Lower leg skin (tissue), 4 donors: Measurements from ENCODE around the gene CUEDC2. TPM values are rescaled to one million over a fixed set of nuclear protein-coding genes. Genes with fewer than 3 reads are reported as not detected.

ENCODE experiments used
- DNase-seq, 2 donors: peaks; one replicate each; pipeline ENCODE4 v3.0.0-alpha.2; 2019; ENCODE audit warnings: low spot score in 2 of 2
- H3K4me3 ChIP-seq: fragments of 200-600 bp; sonication (generic); 2 replicates; pipeline ENCODE4 v1.5.1; 2017; ENCODE audit warnings: mild to moderate bottlenecking, low read depth; ENCODE audit not compliant: poor library complexity, severe bottlenecking
- CTCF ChIP-seq, 3 donors: fragments of 450-650 bp; IDR thresholded peaks; one replicate each; pipeline ENCODE4 v1.5.1; 2016; ENCODE audit warnings: antibody characterized with exemption in 3 of 3, mild to moderate bottlenecking in 3 of 3, moderate library complexity in 2 of 3
- POLR2A ChIP-seq, 2 donors: fragments of 450-650 bp; IDR thresholded peaks; one replicate each; pipeline ENCODE4 v1.6.1; 2016 to 2017; ENCODE audit warnings: antibody characterized with exemption in 2 of 2, mild to moderate bottlenecking in 1 of 2, moderate library complexity in 1 of 2
- WGBS, 2 donors: methylation state at CpG; one replicate each; pipeline ENCODE4 v1.1.5; 2018; 5-methylcytosine and 5-hydroxymethylcytosine counted together
- intact Hi-C: fragments of 100-400 bp; cut with DNase I; formaldehyde crosslinking; loops from one replicate; pipeline ENCODE4 v1.15.0; 2023; ENCODE audit warnings: low total_unique reads
- total RNA-seq, 4 donors: library from RNA; depleted of rRNA; stranded (reverse); fragments of >200 nt; gene quantifications; one replicate each; pipeline ENCODE4 v1.1.0, GENCODE V29; 2016

Gene CUEDC2
- total RNA-seq, 4 donors from 2014 or later: 30.3 to 51.2 (median 32.7) TPM

- TF ChIP-seq CTCF (IDR thresholded peaks at IDR 0.05) (no peak), POLR2A (IDR thresholded peaks at IDR 0.05) (no peak)
- DNase-seq: no peak
- WGBS, 2 donors: 87% methylated on average over 27 of the region's 27 CpGs
- intact Hi-C loops: loop anchor here (10.0 kb wide), 2 partner anchors 49 to 219 kb away; partner anchors contain the start of gene FBXL15
- H3K4me3 ChIP-seq: no peak overlapping the region
Measured at GRCh38 chr10:102473445-102474331, 41.3 kb upstream of the CUEDC2 start.

DNA sequence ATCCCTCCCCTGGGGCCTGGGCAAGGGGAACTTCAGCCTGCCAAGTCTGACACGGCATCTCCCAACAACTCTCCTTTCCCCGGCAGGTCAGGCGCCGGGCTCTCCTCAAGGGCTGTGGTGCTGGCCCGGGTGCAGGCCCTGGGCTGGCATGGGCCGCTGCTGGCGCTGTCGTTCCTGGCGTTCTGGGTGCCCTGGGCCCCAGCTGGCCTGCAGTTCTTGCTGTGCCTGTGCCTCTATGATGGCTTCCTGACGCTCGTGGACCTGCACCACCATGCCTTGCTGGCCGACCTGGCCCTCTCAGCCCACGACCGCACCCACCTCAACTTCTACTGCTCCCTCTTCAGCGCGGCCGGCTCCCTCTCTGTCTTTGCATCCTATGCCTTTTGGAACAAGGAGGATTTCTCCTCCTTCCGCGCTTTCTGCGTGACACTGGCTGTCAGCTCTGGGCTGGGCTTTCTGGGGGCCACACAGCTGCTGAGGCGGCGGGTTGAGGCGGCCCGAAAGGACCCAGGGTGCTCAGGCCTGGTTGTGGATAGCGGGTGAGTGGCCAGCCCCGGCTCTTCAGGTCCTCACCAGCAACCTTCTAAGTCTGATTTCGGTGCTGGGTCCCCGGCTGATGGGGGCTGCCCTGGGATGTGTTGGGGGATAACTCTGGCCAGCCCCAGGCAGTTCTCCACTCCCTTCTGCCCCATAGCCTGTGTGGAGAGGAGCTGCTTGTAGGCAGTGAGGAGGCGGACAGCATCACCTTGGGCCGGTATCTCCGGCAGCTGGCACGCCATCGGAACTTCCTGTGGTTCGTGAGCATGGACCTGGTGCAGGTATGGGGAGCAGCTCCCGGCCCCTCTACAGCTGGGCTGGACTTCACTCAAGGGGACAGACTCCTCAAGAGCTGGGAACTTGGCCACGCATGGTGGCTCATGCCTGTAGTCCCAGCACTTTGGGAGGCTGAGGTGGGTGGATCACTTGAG lies 38.5 kb upstream of the CUEDC2 start:
- no peak for TF ChIP-seq CTCF (IDR thresholded peaks at IDR 0.05)
- no peak for TF ChIP-seq POLR2A (IDR thresholded peaks at IDR 0.05)
- no peak for DNase-seq
- H3K4me3 ChIP-seq: no peak overlapping the region
- WGBS, 2 donors: 90 to 95% methylated on average over 33 to 35 of the region's 36 CpGs
- intact Hi-C loops: loop anchor here (10.0 kb wide), 2 partner anchors 46 to 216 kb away; partner anchors contain the start of gene FBXL15

- no peak overlapping the region for H3K4me3 ChIP-seq
- DNase-seq: no peak
- 79 to 81% methylated on average over 9 of the region's 9 CpGs for WGBS, 2 donors
- TF ChIP-seq POLR2A (IDR thresholded peaks at IDR 0.05) (no peak), CTCF (IDR thresholded peaks at IDR 0.05) (no peak)
- intact Hi-C loops: no loop called here
Measured at GRCh38 chr10:102468683-102469082, 36.3 kb upstream of the CUEDC2 start.

- 40 to 65% methylated on average over 6 of the region's 6 CpGs for WGBS, 2 donors
- intact Hi-C loops: no loop called here
- no peak for TF ChIP-seq POLR2A (IDR thresholded peaks at IDR 0.05)
- no peak for TF ChIP-seq CTCF (IDR thresholded peaks at IDR 0.05)
- no peak overlapping the region for H3K4me3 ChIP-seq
- DNase-seq: no peak
Measured at GRCh38 chr10:102467971-102468438, 35.6 kb upstream of the CUEDC2 start.

- 71 to 95% methylated on average over 6 of the region's 6 CpGs for WGBS, 2 donors
- no peak overlapping the region for H3K4me3 ChIP-seq
- no peak for DNase-seq
- TF ChIP-seq POLR2A (IDR thresholded peaks at IDR 0.05) (no peak), CTCF (IDR thresholded peaks at IDR 0.05) (no peak)
- intact Hi-C loops: no loop called here
Measured at GRCh38 chr10:102467318-102467717, 34.9 kb upstream of the CUEDC2 start.
